Testis (tissue), 2 donors: ENCODE measurements around the gene HSD17B2.

Experiments
- POLR2A ChIP-seq: fragments of 450-650 bp; IDR thresholded peaks from one replicate; pipeline ENCODE4 v1.6.1; 2017; ENCODE audit warnings: antibody characterized with exemption, mild to moderate bottlenecking, moderate library complexity
- TF ChIP-seq, protein P1 (sequence below), 3 experiments: fragments of 450-650 bp in 2 of 3; fragments of 200-600 bp in 1 of 3; sonication (generic) in 1 of 3; IDR thresholded peaks; one replicate each; pipeline ENCODE4 v1.5.1; 2016 to 2019; ENCODE audit warnings: antibody characterized with exemption in 3 of 3, mild to moderate bottlenecking in 2 of 3, moderate library complexity in 1 of 3

DNA sequence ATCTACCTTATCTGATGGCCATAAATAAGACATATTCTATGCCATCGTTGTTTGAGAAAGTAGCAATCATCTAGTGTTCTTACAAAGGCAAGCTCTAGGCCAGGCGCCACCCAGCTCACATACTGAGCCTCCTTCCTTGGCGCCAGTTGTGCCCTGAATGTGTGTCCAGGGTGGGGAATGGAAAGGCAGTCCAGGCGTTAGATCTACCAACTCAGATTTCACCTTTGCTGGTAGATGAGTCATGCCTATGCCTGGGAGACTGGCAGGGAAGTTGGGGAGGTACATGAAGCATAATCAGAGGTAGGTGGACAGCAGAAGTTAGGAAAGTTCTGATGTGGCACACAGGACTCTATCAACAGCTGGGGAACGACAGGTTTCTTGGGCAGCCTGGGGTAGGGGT lies 47.3 kb upstream of the HSD17B2 start:
- TF ChIP-seq, protein P1, sequence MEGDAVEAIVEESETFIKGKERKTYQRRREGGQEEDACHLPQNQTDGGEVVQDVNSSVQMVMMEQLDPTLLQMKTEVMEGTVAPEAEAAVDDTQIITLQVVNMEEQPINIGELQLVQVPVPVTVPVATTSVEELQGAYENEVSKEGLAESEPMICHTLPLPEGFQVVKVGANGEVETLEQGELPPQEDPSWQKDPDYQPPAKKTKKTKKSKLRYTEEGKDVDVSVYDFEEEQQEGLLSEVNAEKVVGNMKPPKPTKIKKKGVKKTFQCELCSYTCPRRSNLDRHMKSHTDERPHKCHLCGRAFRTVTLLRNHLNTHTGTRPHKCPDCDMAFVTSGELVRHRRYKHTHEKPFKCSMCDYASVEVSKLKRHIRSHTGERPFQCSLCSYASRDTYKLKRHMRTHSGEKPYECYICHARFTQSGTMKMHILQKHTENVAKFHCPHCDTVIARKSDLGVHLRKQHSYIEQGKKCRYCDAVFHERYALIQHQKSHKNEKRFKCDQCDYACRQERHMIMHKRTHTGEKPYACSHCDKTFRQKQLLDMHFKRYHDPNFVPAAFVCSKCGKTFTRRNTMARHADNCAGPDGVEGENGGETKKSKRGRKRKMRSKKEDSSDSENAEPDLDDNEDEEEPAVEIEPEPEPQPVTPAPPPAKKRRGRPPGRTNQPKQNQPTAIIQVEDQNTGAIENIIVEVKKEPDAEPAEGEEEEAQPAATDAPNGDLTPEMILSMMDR (IDR thresholded peaks at IDR 0.05), result no peak
- no peak for TF ChIP-seq POLR2A
